Uterus (tissue), 4 donors: ENCODE data around the gene RITA1. TPM values are rescaled to one million over a fixed set of nuclear protein-coding genes. Genes with fewer than 3 reads are reported as not detected.

Experiments used
- DNase-seq, 2 donors: peaks; one replicate each; pipeline ENCODE4 v3.0.0-alpha.2; 2019 to 2020
- H3K27ac ChIP-seq, 2 donors: fragments of 200-600 bp; sonication (generic); 1 replicate in 1 of 2; 2 replicates in 1 of 2; pipeline ENCODE4 v1.5.1; 2016 to 2018
- H3K27me3 ChIP-seq, 2 donors: fragments of 200-600 bp; sonication (generic); one replicate each; pipeline ENCODE4 v1.5.1; 2018 to 2019; ENCODE audit warnings: control low read depth in 1 of 2
- H3K36me3 ChIP-seq, 2 donors: fragments of 200-600 bp; sonication (generic); one replicate each; pipeline ENCODE4 v1.5.1; 2019; ENCODE audit warnings: control low read depth in 1 of 2
- H3K4me1 ChIP-seq, 2 donors: fragments of 200-600 bp; sonication (generic); one replicate each; pipeline ENCODE4 v1.5.1; 2018 to 2019; ENCODE audit warnings: control low read depth in 1 of 2
- H3K4me3 ChIP-seq, 2 donors: fragments of 200-600 bp; sonication (generic); 1 replicate in 1 of 2; 2 replicates in 1 of 2; pipeline ENCODE4 v1.5.1; 2018 to 2019; ENCODE audit warnings: mild to moderate bottlenecking in 1 of 2
- H3K9me3 ChIP-seq, 2 donors: fragments of 200-600 bp; sonication (generic); one replicate each; pipeline ENCODE4 v1.5.1; 2019; ENCODE audit warnings: control low read depth in 1 of 2
- CTCF ChIP-seq, 4 experiments: fragments of 200-600 bp in 2 of 4; fragments of 450-650 bp in 2 of 4; sonication (generic) in 2 of 4; IDR thresholded peaks; one replicate each; pipeline ENCODE4 v1.5.1; 2016 to 2019; ENCODE audit warnings: antibody characterized with exemption in 4 of 4, mild to moderate bottlenecking in 2 of 4, moderate library complexity in 1 of 4
- POLR2A ChIP-seq, 2 donors: fragments of 450-650 bp; IDR thresholded peaks; one replicate each; pipeline ENCODE4 v1.6.1; 2016; ENCODE audit warnings: antibody characterized with exemption in 2 of 2, mild to moderate bottlenecking in 1 of 2, moderate library complexity in 1 of 2
- intact Hi-C: fragments of 100-400 bp; cut with DNase I; formaldehyde crosslinking; loops from one replicate; pipeline ENCODE4 v1.15.1; 2023; ENCODE audit warnings: low total_unique reads
- total RNA-seq, 4 donors: library from RNA; depleted of rRNA in 3 of 4; stranded (reverse); fragments of >200 nt in 3 of 4; gene quantifications; one replicate each; pipeline versions ENCODE4 v1.1.0 to v1.2.4, GENCODE V29; 2014 to 2023
- donor health status: DM: yes; HTN: yes; CAD: no.

Gene RITA1
- total RNA-seq, 4 donors from 2014 or later: 5.0 to 19.0 (median 11.0) TPM

DNA sequence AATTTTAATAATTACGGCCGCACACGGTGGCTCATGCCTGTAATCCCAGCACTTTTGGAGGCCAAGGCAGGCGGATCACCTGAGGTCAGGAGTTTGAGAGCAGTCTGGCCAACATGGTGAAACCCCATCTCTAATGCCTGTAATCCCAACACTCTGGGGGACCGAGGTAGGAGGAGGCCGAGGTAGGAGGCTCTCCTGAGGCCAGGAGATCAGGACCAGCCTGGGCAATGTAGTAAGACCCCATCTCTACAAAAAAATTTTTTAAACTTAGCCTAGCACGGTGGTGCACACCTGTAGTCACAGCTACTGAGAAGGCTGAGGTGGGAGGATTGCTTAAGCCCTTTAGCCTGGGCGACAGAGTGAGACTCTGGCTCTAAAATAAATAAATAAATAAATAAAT is 41.6 kb upstream of the RITA1 start:
- Histone ChIP-seq H3K36me3 (no peaks in the 10 kb centered on the region), H3K4me1 (no peaks in the 10 kb centered on the region), H3K9me3 (no peaks in the 10 kb centered on the region), H3K27ac (no peak overlapping the region), H3K27me3 (no peaks in the 10 kb centered on the region), H3K4me3 (no peak overlapping the region)
- TF ChIP-seq CTCF (IDR thresholded peaks at IDR 0.05): no peak
- no peak for TF ChIP-seq POLR2A (IDR thresholded peaks at IDR 0.05)
- DNase-seq: no peak
- intact Hi-C loops: no loop called here

- no peaks in the 10 kb centered on the region for H3K36me3 ChIP-seq
- H3K27me3 ChIP-seq: no peaks in the 10 kb centered on the region
- no peaks in the 10 kb centered on the region for H3K4me1 ChIP-seq
- no peaks in the 10 kb centered on the region for H3K9me3 ChIP-seq
- intact Hi-C loops: no loop called here
- DNase-seq: no peak
- no peak overlapping the region for H3K27ac ChIP-seq
- no peak overlapping the region for H3K4me3 ChIP-seq
- no peak for TF ChIP-seq POLR2A (IDR thresholded peaks at IDR 0.05)
- no peak for TF ChIP-seq CTCF (IDR thresholded peaks at IDR 0.05)
These were observed 40.7 kb upstream of the RITA1 start for GRCh38 chr12:113144806-113145205.

DNA sequence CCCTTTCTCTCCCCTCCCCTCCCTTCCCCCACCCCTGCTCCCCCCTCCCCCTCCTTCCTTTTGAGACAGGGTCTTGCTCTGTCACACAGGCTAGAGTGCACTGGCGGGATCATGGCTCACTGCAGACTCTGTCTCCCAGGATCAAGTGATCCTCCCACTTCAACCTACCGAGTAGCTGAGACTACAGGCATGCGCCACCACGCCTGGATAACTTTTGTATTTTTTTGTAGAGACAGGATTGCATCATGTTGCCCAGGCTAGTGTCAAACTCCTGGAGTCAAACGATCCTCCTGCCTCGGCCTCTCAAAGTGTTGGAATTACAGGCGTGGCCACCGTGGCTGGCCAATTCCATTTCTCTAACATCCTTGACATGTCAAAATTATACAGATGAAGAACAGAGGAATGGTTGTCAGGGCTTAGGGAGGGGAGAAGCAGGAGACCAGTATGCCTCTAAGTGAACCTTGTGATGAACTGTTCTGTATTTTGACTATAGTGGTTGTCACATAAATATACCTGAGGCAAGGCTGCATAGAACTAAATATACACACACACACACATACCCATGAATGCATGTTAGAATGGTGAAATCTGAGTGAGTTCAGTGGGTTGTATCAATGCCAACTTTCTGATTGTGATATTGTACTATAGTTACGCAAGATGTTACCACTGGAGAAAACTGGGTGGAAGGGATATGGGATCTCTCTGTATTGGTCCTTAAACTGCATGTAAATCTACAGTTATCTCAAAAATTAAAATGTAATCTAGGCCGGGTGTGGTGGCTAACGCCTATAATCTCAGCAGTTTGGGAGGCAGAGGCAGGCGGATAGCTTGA is 39.6 kb upstream of the RITA1 start:
- Histone ChIP-seq H3K27me3 (no peaks in the 10 kb centered on the region), H3K4me3 (no peak overlapping the region), H3K36me3 (no peaks in the 10 kb centered on the region), H3K9me3 (no peaks in the 10 kb centered on the region), H3K4me1 (no peaks in the 10 kb centered on the region), H3K27ac (no peak overlapping the region)
- DNase-seq: no peak
- TF ChIP-seq POLR2A (IDR thresholded peaks at IDR 0.05) (no peak), CTCF (IDR thresholded peaks at IDR 0.05) (no peak)
- intact Hi-C loops: no loop called here

- no peak overlapping the region for H3K27ac ChIP-seq
- no peaks in the 10 kb centered on the region for H3K9me3 ChIP-seq
These were observed 38.5 kb upstream of the RITA1 start for GRCh38 chr12:113146999-113147398.

More at GRCh38 chr12:113146999-113147398, 38.5 kb upstream of the RITA1 start:
- intact Hi-C loops: no loop called here
- DNase-seq: no peak
- H3K36me3 ChIP-seq: no peaks in the 10 kb centered on the region
- H3K4me1 ChIP-seq: no peaks in the 10 kb centered on the region
- peaks cover under 1 to 4% of the 10 kb centered on the region in 2 donors for H3K27me3 ChIP-seq
- no peak for TF ChIP-seq POLR2A (IDR thresholded peaks at IDR 0.05)
- TF ChIP-seq CTCF (IDR thresholded peaks at IDR 0.05): no peak
- no peak overlapping the region for H3K4me3 ChIP-seq
